HUES64 (cell line): ENCODE data around the gene HS3ST3A1.
"Not testable (repeated sequence)": the region's sequence is repeated elsewhere in the genome, so short reads cannot be mapped to it uniquely, and the experiment has no call there.

Source experiments
- H3K27ac ChIP-seq: 2 replicates; pipeline ENCODE4 v1.7.0; 2013; ENCODE audit warnings: low read depth, low read length, inconsistent platforms
- H3K27me3 ChIP-seq: 2 replicates; pipeline ENCODE4 v1.6.1; 2013; ENCODE audit warnings: mild to moderate bottlenecking, low read length; ENCODE audit not compliant: insufficient read depth
- H3K36me3 ChIP-seq: 2 replicates; pipeline ENCODE4 v1.6.1; 2013; ENCODE audit warnings: mild to moderate bottlenecking, low read length; ENCODE audit not compliant: insufficient read depth
- H3K4me1 ChIP-seq: 2 replicates; pipeline ENCODE4 v1.6.1; 2013; ENCODE audit warnings: mild to moderate bottlenecking, low read length, moderate library complexity; ENCODE audit not compliant: insufficient read depth
- H3K4me3 ChIP-seq: 2 replicates; pipeline ENCODE4 v1.5.1; 2013; ENCODE audit warnings: mild to moderate bottlenecking, low read length, moderate library complexity
- H3K9ac ChIP-seq: 2 replicates; pipeline ENCODE4 v1.6.1; 2013; ENCODE audit warnings: mild to moderate bottlenecking, low read depth, low read length
- H3K9me3 ChIP-seq: 2 replicates; pipeline ENCODE4 v1.6.1; 2013; ENCODE audit warnings: low read depth, low read length; ENCODE audit not compliant: insufficient read depth
- WGBS: fragments of 150-250, 120-280 bp; methylation state at CpG from one replicate; pipeline ENCODE4 v1.1.7; 2013; ENCODE audit warnings: missing lambda C conversion rate; 5-methylcytosine and 5-hydroxymethylcytosine counted together

The HS3ST3A1 gene

GRCh38 chr17:13509527-13509926, 92.2 kb downstream of the HS3ST3A1 start:
- no peaks in the 10 kb centered on the region for H3K27me3 ChIP-seq
- no peaks in the 10 kb centered on the region for H3K36me3 ChIP-seq
- H3K27ac ChIP-seq = no peak overlapping the region
- H3K4me1 ChIP-seq = peaks cover 18% of the 10 kb centered on the region
- H3K4me3 ChIP-seq = no peak overlapping the region
- no peak overlapping the region for H3K9ac ChIP-seq
- no peaks in the 10 kb centered on the region for H3K9me3 ChIP-seq
- 95% methylated on average over 3 of the region's 3 CpGs for WGBS

GRCh38 chr17:13508896-13509295, 92.8 kb downstream of the HS3ST3A1 start:
- Histone ChIP-seq H3K36me3 (no peaks in the 10 kb centered on the region), H3K27me3 (no peaks in the 10 kb centered on the region), H3K9me3 (no peaks in the 10 kb centered on the region), H3K4me1 (peaks cover 18% of the 10 kb centered on the region), H3K4me3 (no peak overlapping the region), H3K27ac (no peak overlapping the region), H3K9ac (no peak overlapping the region)
- WGBS = 96% methylated on average over 2 of the region's 2 CpGs

- Histone ChIP-seq H3K4me1 (no peaks in the 10 kb centered on the region), H3K27ac (no peak overlapping the region), H3K4me3 (no peak overlapping the region), H3K9me3 (no peaks in the 10 kb centered on the region), H3K9ac (no peak overlapping the region), H3K27me3 (no peaks in the 10 kb centered on the region), H3K36me3 (no peaks in the 10 kb centered on the region)
- WGBS = 77% methylated on average over 5 of the region's 6 CpGs
Observed at GRCh38 chr17:13503526-13503925, 98.2 kb downstream of the HS3ST3A1 start.

- 98% methylated on average over 2 of the region's 2 CpGs for WGBS
- H3K9ac ChIP-seq = no peak overlapping the region
- H3K36me3 ChIP-seq = no peaks in the 10 kb centered on the region
- no peaks in the 10 kb centered on the region for H3K9me3 ChIP-seq
- H3K27me3 ChIP-seq = no peaks in the 10 kb centered on the region
- no peaks in the 10 kb centered on the region for H3K4me1 ChIP-seq
- H3K27ac ChIP-seq = no peak overlapping the region
- no peak overlapping the region for H3K4me3 ChIP-seq
Observed at GRCh38 chr17:13502263-13502662, 99.5 kb downstream of the HS3ST3A1 start.

- no peaks in the 10 kb centered on the region for H3K9me3 ChIP-seq
- H3K27me3 ChIP-seq = no peaks in the 10 kb centered on the region
- WGBS = 94% methylated on average over 6 of the region's 7 CpGs
- H3K27ac ChIP-seq = no peak overlapping the region
- no peak overlapping the region for H3K9ac ChIP-seq
- H3K4me1 ChIP-seq = no peaks in the 10 kb centered on the region
- H3K4me3 ChIP-seq = no peak overlapping the region
- H3K36me3 ChIP-seq = no peaks in the 10 kb centered on the region
Observed at GRCh38 chr17:13500947-13501346, 100.8 kb downstream of the HS3ST3A1 start.

- H3K4me3 ChIP-seq = no peak overlapping the region
- no peaks in the 10 kb centered on the region for H3K27me3 ChIP-seq
- no peaks in the 10 kb centered on the region for H3K4me1 ChIP-seq
- H3K9ac ChIP-seq = no peak overlapping the region
- no peak overlapping the region for H3K27ac ChIP-seq
- no peaks in the 10 kb centered on the region for H3K9me3 ChIP-seq
- no peaks in the 10 kb centered on the region for H3K36me3 ChIP-seq
- 95% methylated on average over 3 of the region's 3 CpGs for WGBS
Observed at GRCh38 chr17:13498184-13498583, 103.5 kb downstream of the HS3ST3A1 start.

GRCh38 chr17:13496553-13497056, 105.1 kb downstream of the HS3ST3A1 start:
- H3K9me3 ChIP-seq, H3K36me3 ChIP-seq, H3K27ac ChIP-seq, H3K4me3 ChIP-seq, H3K9ac ChIP-seq, H3K4me1 ChIP-seq, H3K27me3 ChIP-seq: not testable (repeated sequence)
- 98% methylated on average over 23 of the region's 35 CpGs for whole genome bisulfite sequencing

- Histone ChIP-seq H3K36me3 (no peaks in the 10 kb centered on the region), H3K27me3 (no peaks in the 10 kb centered on the region), H3K9me3 (no peaks in the 10 kb centered on the region), H3K4me1 (no peaks in the 10 kb centered on the region; the same call in 1 of the 2 replicates), H3K27ac (no peak overlapping the region), H3K9ac (no peak overlapping the region), H3K4me3 (no peak overlapping the region)
- 100% methylated on average over 2 of the region's 2 CpGs for whole genome bisulfite sequencing
Observed at GRCh38 chr17:13495423-13495822, 106.3 kb downstream of the HS3ST3A1 start.

- 88% methylated on average over 4 of the region's 4 CpGs for WGBS
- H3K9ac ChIP-seq = no peak overlapping the region
- no peaks in the 10 kb centered on the region for H3K27me3 ChIP-seq
- no peaks in the 10 kb centered on the region; the same call in 1 of the 2 replicates for H3K4me1 ChIP-seq
- no peaks in the 10 kb centered on the region for H3K9me3 ChIP-seq
- H3K27ac ChIP-seq = no peak overlapping the region
- H3K4me3 ChIP-seq = no peak overlapping the region
- no peaks in the 10 kb centered on the region for H3K36me3 ChIP-seq
Observed at GRCh38 chr17:13492737-13493122, 109.0 kb downstream of the HS3ST3A1 start.

GRCh38 chr17:13491916-13492736, 109.6 kb downstream of the HS3ST3A1 start:
- Histone ChIP-seq H3K27ac (no peak overlapping the region), H3K27me3 (no peaks in the 10 kb centered on the region), H3K4me1 (no peaks in the 10 kb centered on the region; the same call in 1 of the 2 replicates), H3K4me3 (no peak overlapping the region), H3K9ac (no peak overlapping the region), H3K36me3 (no peaks in the 10 kb centered on the region), H3K9me3 (no peaks in the 10 kb centered on the region)
- 94% methylated on average over 7 of the region's 7 CpGs for WGBS

- WGBS = 100% methylated on average over 1 of the region's 1 CpG
Observed at GRCh38 chr17:13491491-13491890, 110.2 kb downstream of the HS3ST3A1 start.

More at GRCh38 chr17:13491491-13491890, 110.2 kb downstream of the HS3ST3A1 start:
- Histone ChIP-seq H3K27ac (no peak overlapping the region), H3K9me3 (no peaks in the 10 kb centered on the region), H3K27me3 (no peaks in the 10 kb centered on the region), H3K4me3 (no peak overlapping the region), H3K36me3 (no peaks in the 10 kb centered on the region), H3K9ac (no peak overlapping the region), H3K4me1 (no peaks in the 10 kb centered on the region; the same call in 1 of the 2 replicates)
